HFF-Myc (cell line): ENCODE measurements around the gene PPP2R1A.

Experiments used
- DNase-seq: peaks from one replicate; pipeline ENCODE4 v3.0.0-alpha.2; 2011; ENCODE audit warnings: low read depth; ENCODE audit errors: extremely low read depth
- H3K4me3 ChIP-seq: replicated peaks from 2 replicates; pipeline ENCODE4 v1.5.1; 2011; ENCODE audit warnings: low read depth, mild to moderate bottlenecking, control low read depth, low read length
- TF ChIP-seq, protein P1 (sequence below): IDR thresholded peaks from 2 replicates; pipeline ENCODE4 v1.5.1; 2012; ENCODE audit warnings: mild to moderate bottlenecking, low read depth, low read length, control low read depth; ENCODE audit errors: missing control alignments

PPP2R1A gene

GRCh38 chr19:52189735-52190486, at the start of gene PPP2R1A:
TSS of gene PPP2R1A (plus strand) at chr19:52190052. CDS start at chr19:52190097, 45 bp downstream.
- peak within 1 kb of the TSS; percentile 87 for H3K4me3 ChIP-seq
- TF ChIP-seq, protein P1, sequence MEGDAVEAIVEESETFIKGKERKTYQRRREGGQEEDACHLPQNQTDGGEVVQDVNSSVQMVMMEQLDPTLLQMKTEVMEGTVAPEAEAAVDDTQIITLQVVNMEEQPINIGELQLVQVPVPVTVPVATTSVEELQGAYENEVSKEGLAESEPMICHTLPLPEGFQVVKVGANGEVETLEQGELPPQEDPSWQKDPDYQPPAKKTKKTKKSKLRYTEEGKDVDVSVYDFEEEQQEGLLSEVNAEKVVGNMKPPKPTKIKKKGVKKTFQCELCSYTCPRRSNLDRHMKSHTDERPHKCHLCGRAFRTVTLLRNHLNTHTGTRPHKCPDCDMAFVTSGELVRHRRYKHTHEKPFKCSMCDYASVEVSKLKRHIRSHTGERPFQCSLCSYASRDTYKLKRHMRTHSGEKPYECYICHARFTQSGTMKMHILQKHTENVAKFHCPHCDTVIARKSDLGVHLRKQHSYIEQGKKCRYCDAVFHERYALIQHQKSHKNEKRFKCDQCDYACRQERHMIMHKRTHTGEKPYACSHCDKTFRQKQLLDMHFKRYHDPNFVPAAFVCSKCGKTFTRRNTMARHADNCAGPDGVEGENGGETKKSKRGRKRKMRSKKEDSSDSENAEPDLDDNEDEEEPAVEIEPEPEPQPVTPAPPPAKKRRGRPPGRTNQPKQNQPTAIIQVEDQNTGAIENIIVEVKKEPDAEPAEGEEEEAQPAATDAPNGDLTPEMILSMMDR, result no peak
- DNase-seq, result peak; percentile 100

GRCh38 chr19:52141203-52141602, 48.6 kb upstream of the PPP2R1A start:
- TF ChIP-seq, protein P1, result no peak
- no peak for DNase-seq
- H3K4me3 ChIP-seq, result no peak overlapping the region

DNA sequence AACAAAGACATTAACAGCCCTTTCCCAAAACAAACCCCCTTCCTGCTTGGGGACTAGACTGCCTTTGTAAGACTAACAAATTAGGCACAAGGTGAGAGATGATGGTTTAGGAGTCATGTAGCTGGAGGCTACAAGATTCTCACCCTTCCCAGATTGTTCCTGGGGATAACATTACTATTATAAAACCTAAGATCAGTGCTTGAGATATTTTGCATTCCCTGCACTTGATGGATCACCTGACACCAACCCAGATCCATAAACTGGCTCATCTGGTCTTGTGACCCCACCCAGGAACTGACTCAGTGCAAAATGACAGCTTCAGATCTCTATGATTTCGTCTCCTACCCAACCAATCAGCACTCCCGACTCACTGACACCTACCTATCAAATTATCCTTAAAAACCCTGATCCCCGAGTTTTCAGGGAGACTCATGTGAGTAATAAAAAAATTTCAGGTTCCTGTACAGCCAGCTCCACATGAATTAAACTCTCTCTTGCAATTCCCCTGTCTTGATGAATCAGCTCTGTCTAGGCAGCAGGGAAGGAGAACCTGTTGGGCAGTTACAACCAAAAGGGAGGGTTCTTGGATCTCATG, 47.8 kb upstream of the PPP2R1A start:
- no peak for DNase-seq
- no peak overlapping the region for H3K4me3 ChIP-seq
- TF ChIP-seq, protein P1, result no peak

- TF ChIP-seq, protein P1, result no peak
- DNase-seq, result no peak
- H3K4me3 ChIP-seq, result no peak overlapping the region
These were observed 41.6 kb upstream of the PPP2R1A start for GRCh38 chr19:52148256-52148655.

GRCh38 chr19:52155596-52156359, 34.1 kb upstream of the PPP2R1A start:
- TF ChIP-seq, protein P1, result no peak
- no peak overlapping the region for H3K4me3 ChIP-seq
- no peak for DNase-seq

- TF ChIP-seq, protein P1, result no peak
- H3K4me3 ChIP-seq, result peak overlapping the region; percentile 83
- no peak for DNase-seq
These were observed 19.5 kb upstream of the PPP2R1A start for GRCh38 chr19:52170304-52170703.
